Suppressor macrophage (primary cell): ENCODE measurements around the gene TFAP2D.

Experiments used
- DNase-seq, 4 experiments: peaks; one replicate each; pipeline ENCODE4 v3.0.0-alpha.2; 2020 to 2022
- total RNA-seq, 17 experiments: gene quantifications; one replicate each; lab custom pipeline; 2026; ENCODE audit warnings: mixed read lengths in 6 of 17, inconsistent platforms in 3 of 17; lab: John Stamatoyannopoulos, UW

The TFAP2D gene
- total RNA-seq = 0 to 1.2 (median 0) reads per million in 17 experiments

- no peak for DNase-seq
These were observed at the start of gene TFAP2D for GRCh38 chr6:50713226-50713625. Gene TFAP2D (plus strand): TSS chr6:50713526. CDS start chr6:50714056, 530 bp downstream.

GRCh38 chr6:50663806-50664205 is 49.5 kb upstream of the TFAP2D start:
- no peak for DNase-seq

GRCh38 chr6:50666089-50666488 is 47.2 kb upstream of the TFAP2D start:
- DNase-seq = no peak

GRCh38 chr6:50681213-50681824 is 32.0 kb upstream of the TFAP2D start:
- DNase-seq = no peak

GRCh38 chr6:50689210-50689609 is 24.1 kb upstream of the TFAP2D start:
- DNase-seq = no peak

- no peak for DNase-seq
These were observed 21.4 kb upstream of the TFAP2D start for GRCh38 chr6:50691814-50692495.

GRCh38 chr6:50698546-50698945 is 14.8 kb upstream of the TFAP2D start:
- DNase-seq = no peak

- DNase-seq = no peak
These were observed 14.1 kb upstream of the TFAP2D start for GRCh38 chr6:50699051-50699775.

- no peak for DNase-seq
These were observed 6.8 kb upstream of the TFAP2D start for GRCh38 chr6:50706575-50706974.

- no peak for DNase-seq
These were observed 6.1 kb upstream of the TFAP2D start for GRCh38 chr6:50707191-50707590.

- no peak for DNase-seq
These were observed 5.5 kb upstream of the TFAP2D start for GRCh38 chr6:50707652-50708300.

GRCh38 chr6:50708664-50709365 is 4.5 kb upstream of the TFAP2D start:
- no peak for DNase-seq

- DNase-seq = no peak
These were observed 4.0 kb upstream of the TFAP2D start for GRCh38 chr6:50709366-50709734.

- DNase-seq = no peak
These were observed 1.6 kb upstream of the TFAP2D start for GRCh38 chr6:50711686-50712085.

GRCh38 chr6:50712291-50712690 is 1.0 kb upstream of the TFAP2D start:
- DNase-seq = no peak

GRCh38 chr6:50713977-50714486 is 706 bp downstream of the TFAP2D start:
- DNase-seq = no peak

- DNase-seq = no peak
These were observed 1.4 kb downstream of the TFAP2D start for GRCh38 chr6:50714487-50715379.

GRCh38 chr6:50716899-50717509 is 3.7 kb downstream of the TFAP2D start:
- DNase-seq = no peak

- no peak for DNase-seq
These were observed 4.6 kb downstream of the TFAP2D start for GRCh38 chr6:50717734-50718457.

- DNase-seq = no peak
These were observed 5.2 kb downstream of the TFAP2D start for GRCh38 chr6:50718566-50718965.
